Suppressor macrophage (primary cell): ENCODE results near the gene VPS4A.

Experiments
- DNase-seq, 4 experiments: peaks; one replicate each; pipeline ENCODE4 v3.0.0-alpha.2; 2020 to 2022

Gene VPS4A

DNA sequence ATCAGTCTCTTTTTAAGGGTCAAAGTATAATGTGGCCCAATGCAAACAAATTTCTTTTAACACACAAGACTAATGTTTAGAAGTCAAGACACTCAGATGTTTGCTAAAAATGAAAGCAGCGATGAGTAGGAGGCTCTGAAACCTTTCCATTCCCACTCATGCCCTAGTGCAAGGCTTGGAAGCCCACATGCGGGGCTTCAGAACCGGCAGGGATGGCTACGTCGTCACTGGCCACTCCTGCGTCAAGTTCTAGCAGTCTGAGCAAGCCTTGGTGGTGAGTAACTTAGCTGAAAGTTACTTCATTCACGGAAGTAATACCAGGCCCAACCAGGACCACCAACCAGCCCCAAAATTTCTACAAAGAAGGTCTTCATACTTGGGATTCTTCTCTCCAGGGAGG is 55.3 kb downstream of the VPS4A start:
- no peak for DNase-seq

DNA sequence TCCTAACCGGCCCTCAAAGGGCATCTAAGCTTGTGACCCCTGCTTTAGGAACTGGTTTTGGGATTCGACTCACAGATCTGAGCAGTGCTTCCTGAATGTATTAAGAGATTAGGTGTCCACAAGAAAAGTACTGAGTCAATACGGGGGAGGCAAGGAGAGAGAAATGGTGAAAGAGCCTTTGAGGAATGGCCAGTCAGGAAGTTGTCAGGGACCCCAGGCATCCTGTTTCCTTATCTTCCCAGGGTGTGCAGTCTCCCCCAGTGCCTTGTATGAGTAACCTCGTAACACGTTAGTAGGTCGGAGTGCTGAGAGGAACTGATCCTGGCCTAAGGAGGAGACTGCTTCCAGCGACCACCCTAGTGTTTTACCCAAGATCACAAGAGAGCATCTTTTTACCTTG is 56.8 kb downstream of the VPS4A start:
- DNase-seq: no peak

DNA sequence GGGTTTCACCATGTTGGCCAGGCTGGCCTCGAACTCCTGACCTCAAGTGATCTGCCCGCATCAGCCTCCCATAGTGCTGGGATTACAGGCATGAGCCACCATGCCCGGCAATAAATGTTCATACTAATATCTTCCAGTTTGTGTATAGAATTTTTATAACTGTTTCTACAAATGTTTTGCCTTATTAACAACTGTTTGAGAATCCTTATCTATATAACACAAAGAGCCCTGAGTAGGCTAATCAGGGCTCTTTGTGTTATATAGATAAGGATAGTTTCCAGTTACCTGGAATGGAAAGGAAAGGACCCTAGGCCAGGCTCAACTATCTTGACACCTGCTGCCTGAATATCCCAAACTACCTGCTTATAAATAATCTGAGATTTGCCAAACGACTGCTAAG is 57.7 kb downstream of the VPS4A start:
- DNase-seq: no peak

DNA sequence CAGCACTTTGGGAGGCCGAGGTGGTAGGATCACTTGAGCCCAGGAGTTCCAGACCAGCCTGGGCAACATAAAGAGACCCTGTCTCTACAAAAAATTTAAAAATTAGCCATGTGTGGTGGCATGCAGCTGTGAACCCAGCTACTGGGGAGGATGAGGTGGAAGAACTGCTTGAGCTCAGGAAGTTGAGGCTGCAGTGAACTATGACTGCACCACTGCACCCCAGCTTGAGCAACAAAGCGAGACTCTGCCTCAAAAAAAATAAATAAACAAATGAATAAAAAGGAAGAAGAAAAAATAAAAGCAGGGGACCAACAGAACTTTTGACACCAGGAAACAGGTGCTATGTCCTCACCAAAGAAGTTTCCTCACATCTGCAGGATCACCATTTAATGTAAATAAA is 60.4 kb downstream of the VPS4A start:
- no peak for DNase-seq

DNA sequence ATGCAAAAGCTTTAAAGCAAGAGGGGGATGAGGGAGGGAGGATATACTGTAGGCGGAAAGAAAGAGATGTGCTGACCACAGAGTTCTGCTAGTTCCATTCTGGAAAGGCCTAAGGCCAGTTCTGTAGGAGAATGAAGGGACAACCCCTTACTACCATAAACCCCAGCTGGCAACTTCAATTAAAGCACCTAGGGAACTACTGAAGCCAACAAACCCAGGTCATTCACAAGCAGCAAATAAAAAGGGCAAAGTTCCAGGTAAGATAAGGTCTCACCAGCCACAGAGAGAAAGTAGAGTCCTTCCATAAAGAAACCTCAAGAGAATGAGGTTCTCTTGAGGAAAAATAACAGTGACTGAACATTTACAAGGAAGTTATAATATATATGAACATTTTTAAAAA is 61.9 kb downstream of the VPS4A start:
- DNase-seq: no peak
